Lung (tissue), 12 donors: ENCODE data around the gene HBS1L. TPM values are rescaled to one million over a fixed set of nuclear protein-coding genes. Genes with fewer than 3 reads are reported as not detected.

ENCODE experiments used
- ATAC-seq: fragments of 200-7000 bp; cut with Tn5 transposase; one replicate; pipeline ENCODE4 v1.9.1; 2020; ENCODE audit warnings: moderate number of reproducible peaks; ENCODE audit not compliant: insufficient read depth, low FRiP score
- DNase-seq, 3 donors: peaks; one replicate each; pipeline ENCODE4 v3.0.0-alpha.2; 2013 to 2017
- H3K27ac ChIP-seq, 2 donors: one replicate each; pipeline ENCODE4 v1.5.1; 2013; ENCODE audit warnings: mild to moderate bottlenecking in 2 of 2, moderate library complexity in 2 of 2, control low read depth in 1 of 2, inconsistent platforms in 1 of 2, low read depth in 1 of 2, low read length in 1 of 2
- H3K27me3 ChIP-seq, 3 donors: one replicate each; pipeline ENCODE4 v1.5.1; 2013; ENCODE audit warnings: low read length in 2 of 3; ENCODE audit not compliant: control insufficient read depth in 3 of 3, insufficient read depth in 3 of 3
- H3K36me3 ChIP-seq, 4 donors: one replicate each; pipeline ENCODE4 v1.5.1; 2013; ENCODE audit warnings: low read length in 4 of 4, mild to moderate bottlenecking in 1 of 4, moderate library complexity in 1 of 4; ENCODE audit not compliant: control insufficient read depth in 4 of 4, insufficient read depth in 4 of 4
- H3K4me1 ChIP-seq, 5 donors: one replicate each; pipeline ENCODE4 v1.5.1; 2013; ENCODE audit warnings: low read length in 5 of 5, mild to moderate bottlenecking in 2 of 5, moderate library complexity in 1 of 5; ENCODE audit not compliant: control insufficient read depth in 5 of 5, insufficient read depth in 5 of 5
- H3K4me3 ChIP-seq: one replicate; pipeline ENCODE4 v1.5.1; 2013; ENCODE audit warnings: mild to moderate bottlenecking, control low read depth, moderate library complexity
- H3K9ac ChIP-seq, 2 donors: one replicate each; pipeline ENCODE4 v1.5.1; 2013; ENCODE audit warnings: low read length in 2 of 2, control low read depth in 1 of 2; ENCODE audit not compliant: insufficient read depth in 1 of 2
- H3K9me3 ChIP-seq, 4 donors: one replicate each; pipeline ENCODE4 v1.5.1; 2013; ENCODE audit warnings: low read length in 3 of 4, mild to moderate bottlenecking in 1 of 4, moderate library complexity in 1 of 4; ENCODE audit not compliant: control insufficient read depth in 4 of 4, insufficient read depth in 3 of 4
- CTCF ChIP-seq: IDR thresholded peaks from 2 replicates; pipeline ENCODE4 v1.5.1; 2012; ENCODE audit warnings: mild to moderate bottlenecking; ENCODE audit errors: control extremely low read depth, extremely low read depth
- WGBS, 2 donors: extraction: QIAGEN DNeasy Blood & Tissue Kit; methylation state at CpG; one replicate each; pipeline ENCODE4 v1.1.7; 2013; 5-methylcytosine and 5-hydroxymethylcytosine counted together
- polyA plus RNA-seq, 2 donors: library from polyadenylated mRNA; stranded (reverse); fragments of 200-250 nt; gene quantifications; one replicate each; pipeline ENCODE4 v1.2.1, GENCODE V29; 2013
- total RNA-seq, 2 donors: library from RNA; depleted of rRNA in 1 of 2; stranded (reverse); fragments of >200 nt in 1 of 2; gene quantifications; one replicate each; pipeline ENCODE4 v1.2.1, GENCODE V29; 2014 to 2021
- donor health status: control.
- donor health status: control.
- donor health status: Bipolar disorder and iron deficiency.
- donor health status: healthy.
- donor health status: DM: yes; HTN: yes; CAD: no.

Gene HBS1L
- total and polyA plus RNA-seq, 4 donors, result 13.1 to 76.3 (median 43.3) TPM

GRCh38 chr6:135036731-135037420 is 17.7 kb downstream of the HBS1L start:
- no peak overlapping the region for H3K9ac ChIP-seq
- no peak for DNase-seq
- H3K27me3 ChIP-seq, result no peaks in the 10 kb centered on the region
- H3K4me3 ChIP-seq, result no peak overlapping the region
- H3K9me3 ChIP-seq, result no peaks in the 10 kb centered on the region
- 88 to 94% methylated on average over 5 of the region's 5 CpGs for WGBS, 2 donors
- no peaks in the 10 kb centered on the region for H3K4me1 ChIP-seq
- no peak overlapping the region for H3K27ac ChIP-seq
- TF ChIP-seq CTCF, result no peak
- no peak for ATAC-seq
- H3K36me3 ChIP-seq, result peaks cover 2 to 24% (median 5%) of the 10 kb centered on the region in 4 donors

GRCh38 chr6:135033238-135033637 is 21.4 kb downstream of the HBS1L start:
- H3K9me3 ChIP-seq, result no peaks in the 10 kb centered on the region
- no peak for ATAC-seq
- no peak for DNase-seq
- H3K9ac ChIP-seq, result no peak overlapping the region
- no peak overlapping the region for H3K4me3 ChIP-seq
- no peak for TF ChIP-seq CTCF
- WGBS, 2 donors, result 90 to 94% methylated on average over 3 of the region's 3 CpGs
- H3K27me3 ChIP-seq, result no peaks in the 10 kb centered on the region
- H3K4me1 ChIP-seq, result no peaks in the 10 kb centered on the region
- H3K36me3 ChIP-seq, result peaks cover 0 to 19% (median 6%) of the 10 kb centered on the region in 4 donors
- no peak overlapping the region for H3K27ac ChIP-seq

- ATAC-seq (no peak), DNase-seq (no peak)
- no peak overlapping the region for H3K27ac ChIP-seq
- no peaks in the 10 kb centered on the region for H3K9me3 ChIP-seq
- H3K4me1 ChIP-seq, result no peaks in the 10 kb centered on the region
- H3K36me3 ChIP-seq, result peaks cover 0 to 12% (median 3%) of the 10 kb centered on the region in 4 donors
- WGBS, 2 donors, result 63 to 76% methylated on average over 5 of the region's 5 CpGs
- no peak overlapping the region for H3K4me3 ChIP-seq
- H3K27me3 ChIP-seq, result no peaks in the 10 kb centered on the region
- no peak overlapping the region for H3K9ac ChIP-seq
- no peak for TF ChIP-seq CTCF
These were observed 24.0 kb downstream of the HBS1L start for GRCh38 chr6:135030532-135031178.
